GM18498 (cell line): ENCODE measurements around the gene LEAP2.

Experiments used
- ATAC-seq: cut with Tn5 transposase; IDR thresholded peaks from one replicate; pipeline ENCODE4 v1.9.1; 2021; ENCODE audit warnings: mild to moderate bottlenecking, moderate library complexity; ENCODE audit not compliant: unreplicated experiment

Gene LEAP2, protein sequence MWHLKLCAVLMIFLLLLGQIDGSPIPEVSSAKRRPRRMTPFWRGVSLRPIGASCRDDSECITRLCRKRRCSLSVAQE

DNA sequence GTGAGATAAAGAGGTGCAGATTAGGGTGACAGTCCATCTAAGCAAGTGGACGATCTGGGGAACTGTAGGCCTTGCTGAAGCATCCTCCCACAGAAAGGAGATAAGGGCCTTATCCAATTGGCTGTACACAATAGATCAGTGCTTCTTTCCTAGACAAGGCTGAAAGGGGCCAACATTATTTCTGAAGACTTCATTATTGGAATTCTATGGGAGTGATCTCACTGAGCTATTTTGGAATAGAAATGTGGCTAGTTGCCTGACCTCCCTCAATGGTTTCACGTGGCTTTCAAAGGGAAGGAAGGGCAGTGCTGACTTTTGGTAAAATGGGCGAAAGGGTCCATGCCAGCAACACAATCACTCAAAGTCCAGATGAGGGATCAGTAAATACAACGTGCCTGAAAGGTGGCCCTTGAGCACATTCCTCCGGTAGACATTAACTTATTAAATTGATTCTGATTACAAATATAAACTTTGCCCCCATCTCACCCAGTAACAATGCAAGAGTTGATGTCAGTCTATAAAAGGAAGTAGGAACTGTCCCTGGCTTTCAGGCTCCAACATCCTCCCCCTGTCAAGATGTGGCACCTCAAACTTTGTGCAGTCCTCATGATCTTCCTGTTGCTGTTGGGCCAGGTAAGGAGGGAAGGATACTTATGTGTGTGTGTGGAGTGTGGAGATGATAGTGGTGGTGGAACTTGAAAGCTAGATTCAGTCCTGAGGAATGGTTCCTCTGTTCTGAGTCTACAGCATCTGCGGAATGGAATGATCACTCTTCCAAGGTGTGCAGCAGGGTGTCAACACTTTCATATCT, at the start of gene LEAP2:
Gene LEAP2, plus strand, starts transcription at position 550 of the 811 bp plus-strand sequence. Its CDS starts 27 bp downstream, at position 577.
- ATAC-seq, result no peak

DNA sequence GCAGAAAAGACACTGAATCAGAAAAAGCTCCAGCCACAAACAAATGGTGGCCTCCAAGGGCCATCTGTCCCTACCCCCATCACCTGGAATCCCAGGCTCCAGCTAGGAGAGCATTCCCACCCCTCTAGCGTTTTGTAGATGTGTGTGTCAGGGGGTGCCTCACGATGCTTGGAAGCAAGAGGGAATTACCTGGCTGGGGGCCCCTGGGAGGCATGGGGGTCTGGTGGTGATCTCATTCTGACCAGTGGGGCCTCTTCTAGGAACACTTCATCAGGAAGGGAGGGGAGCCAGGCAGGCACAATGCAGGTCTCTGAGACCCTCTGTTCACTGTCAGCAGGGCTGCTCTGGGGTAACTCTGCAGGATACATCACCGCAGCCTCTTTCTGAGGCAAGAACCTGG, 49.0 kb upstream of the LEAP2 start:
- ATAC-seq, result no peak

DNA sequence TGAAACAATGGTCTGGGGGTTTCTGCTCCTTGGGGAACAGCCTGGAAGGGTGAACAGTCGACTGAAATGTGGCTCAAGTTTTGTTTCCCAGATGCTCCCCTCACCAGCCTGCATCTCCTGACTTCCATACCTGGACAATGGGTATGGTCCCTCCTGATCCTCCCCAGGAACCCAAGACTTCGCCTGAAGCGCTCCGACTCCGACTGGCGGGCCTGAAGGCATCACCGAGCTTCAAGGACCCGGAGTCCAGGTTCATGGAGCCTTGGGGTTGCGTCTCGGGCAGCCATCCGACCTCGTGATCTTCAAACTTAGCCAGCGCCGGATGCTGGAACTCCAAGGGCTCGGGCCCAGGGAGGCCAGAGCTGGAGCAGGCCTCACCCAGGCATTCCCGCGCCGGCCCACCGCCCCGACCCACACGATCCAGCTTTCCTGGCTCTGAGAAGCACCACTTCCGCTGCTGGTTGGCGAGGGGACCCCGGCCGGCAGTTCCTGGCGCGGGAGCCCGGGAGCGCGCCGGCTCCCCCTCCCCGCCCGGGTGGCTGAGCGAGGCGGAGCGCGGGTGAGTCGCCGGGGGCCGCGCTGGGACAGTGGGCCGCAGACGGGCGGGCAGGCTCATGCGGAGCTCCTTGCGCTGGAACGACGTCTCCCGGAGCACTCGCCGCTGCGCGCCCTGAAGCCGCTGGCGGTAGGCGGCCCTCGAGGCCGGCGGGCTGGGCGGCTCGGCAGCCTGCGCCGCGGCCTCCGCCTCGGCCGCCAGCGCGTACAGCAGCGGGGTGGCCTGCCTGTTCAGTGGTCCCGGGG, 48.2 kb upstream of the LEAP2 start:
- ATAC-seq, result no peak

DNA sequence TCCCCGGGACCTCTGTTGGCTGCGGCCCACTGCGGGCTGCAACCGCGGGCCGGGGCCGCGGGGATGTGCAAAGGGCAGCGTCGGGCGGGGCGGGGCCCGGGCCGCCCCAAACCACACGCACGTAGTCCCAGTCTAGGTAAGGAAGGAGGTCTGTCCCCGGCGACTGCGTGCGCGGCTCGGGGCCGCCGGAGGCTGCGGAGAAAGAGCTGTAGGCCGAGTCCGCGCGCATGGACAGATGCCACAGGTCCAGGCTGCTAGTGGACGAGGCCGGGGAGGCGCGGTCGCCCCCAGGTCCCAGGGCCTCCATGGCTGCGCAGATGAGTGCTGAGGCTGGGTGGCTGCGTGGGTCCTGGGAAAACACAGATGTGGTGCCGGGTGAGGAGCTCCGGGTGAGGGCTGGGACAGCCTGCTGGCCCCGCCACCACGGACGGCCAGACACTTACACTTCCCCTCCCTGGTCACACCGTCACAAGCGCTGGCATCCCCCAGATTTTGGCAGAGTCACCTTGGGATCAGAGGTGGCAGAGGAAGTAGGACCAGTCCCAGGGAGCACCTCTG, 47.6 kb upstream of the LEAP2 start:
- no peak for ATAC-seq

DNA sequence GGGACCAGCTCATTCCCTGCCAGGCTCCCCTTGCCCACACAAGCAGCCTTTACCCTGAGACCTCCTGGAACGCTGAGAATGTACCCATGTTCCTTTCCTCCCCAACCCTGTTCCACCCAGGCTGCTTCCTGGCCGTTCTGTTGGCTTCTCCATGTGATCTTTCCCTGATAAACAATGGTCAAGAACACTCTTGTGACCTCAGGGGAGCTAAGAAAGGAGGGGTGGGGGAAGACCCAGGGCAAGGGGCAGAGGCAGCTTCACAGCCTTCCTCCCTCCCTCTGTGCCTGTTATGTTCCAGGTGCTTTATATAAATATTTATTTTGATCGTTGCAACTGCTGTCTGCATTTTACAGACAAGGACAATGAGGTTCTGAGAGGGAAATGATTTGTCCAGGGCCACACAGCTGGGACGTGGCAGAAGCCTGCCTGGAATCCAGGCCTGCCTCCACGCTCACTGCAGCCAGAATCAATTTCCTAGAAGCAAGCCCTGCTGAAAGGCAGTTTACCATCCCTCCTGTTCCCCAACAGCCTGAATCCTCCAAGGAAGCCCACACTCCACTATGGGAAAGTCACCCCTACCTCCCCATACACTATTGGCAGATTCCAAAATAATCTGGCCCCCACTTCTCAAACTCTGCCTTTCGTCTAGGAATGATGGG, 46.9 kb upstream of the LEAP2 start:
- no peak for ATAC-seq

DNA sequence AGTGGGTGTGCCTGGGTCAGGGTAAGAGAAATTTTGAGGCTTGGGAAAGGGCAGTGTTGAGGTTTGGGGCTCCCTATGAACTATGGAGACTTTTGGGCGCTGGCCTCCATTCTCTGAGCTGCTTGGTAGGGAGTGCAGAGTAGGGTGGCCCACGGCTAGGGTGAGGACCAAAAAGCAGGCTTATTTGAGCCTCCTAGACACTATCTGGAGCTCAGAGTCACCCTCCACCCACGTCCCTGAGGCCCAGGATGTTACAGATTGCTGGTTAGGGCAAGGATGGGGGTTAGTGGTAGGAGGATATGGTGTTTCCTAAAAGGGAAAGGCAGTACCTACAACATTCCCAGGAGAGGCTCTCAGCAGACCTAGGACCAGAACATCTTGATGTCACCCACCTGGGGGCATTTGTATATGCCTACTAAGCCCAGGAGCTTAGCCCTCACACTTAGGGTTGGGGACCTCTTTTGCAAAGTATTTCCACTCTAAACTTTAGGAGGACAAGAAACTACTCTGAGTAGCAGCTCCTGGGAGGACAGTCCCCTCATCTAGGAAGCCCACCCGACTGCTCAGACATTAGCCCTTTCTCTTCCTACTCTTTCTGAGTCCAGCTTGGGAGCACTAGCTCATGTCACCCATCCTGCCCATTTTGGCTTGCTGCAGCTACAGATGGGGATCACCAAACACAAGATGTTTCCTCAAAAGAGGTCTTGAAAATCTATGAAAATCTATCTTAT, 45.4 kb upstream of the LEAP2 start:
- no peak for ATAC-seq

DNA sequence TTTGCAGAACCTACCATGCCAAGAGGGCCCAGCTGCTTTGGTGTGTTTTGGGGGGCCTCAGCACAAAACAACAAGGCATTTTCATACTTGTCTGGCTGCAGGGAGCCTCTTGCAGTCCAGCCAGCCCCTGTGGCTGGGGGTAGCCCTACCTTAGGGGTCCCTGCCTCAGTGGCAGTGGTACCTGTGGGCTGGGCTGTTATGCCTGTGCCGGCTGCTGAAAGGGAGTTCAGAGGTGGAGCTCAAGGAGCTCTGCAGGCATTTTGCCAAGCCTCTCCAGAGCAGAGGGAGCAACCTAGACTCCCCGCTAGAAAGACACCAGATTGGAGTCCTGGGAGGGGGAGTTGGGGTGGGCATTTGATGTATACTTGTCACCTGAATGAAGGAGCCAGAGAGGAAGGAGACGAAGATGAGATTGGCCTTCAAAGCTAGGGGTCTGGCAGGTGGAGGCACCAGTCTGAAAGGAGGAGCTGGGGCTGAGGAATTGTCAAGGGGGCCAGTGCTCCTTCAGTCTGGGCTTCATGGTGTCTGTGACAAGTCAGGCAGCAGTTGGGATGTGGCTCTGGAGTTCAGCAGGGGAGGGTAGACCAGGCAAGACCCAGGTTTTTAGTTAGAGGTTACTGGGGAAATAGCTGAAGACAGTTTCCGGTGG, 44.5 kb upstream of the LEAP2 start:
- ATAC-seq, result no peak

DNA sequence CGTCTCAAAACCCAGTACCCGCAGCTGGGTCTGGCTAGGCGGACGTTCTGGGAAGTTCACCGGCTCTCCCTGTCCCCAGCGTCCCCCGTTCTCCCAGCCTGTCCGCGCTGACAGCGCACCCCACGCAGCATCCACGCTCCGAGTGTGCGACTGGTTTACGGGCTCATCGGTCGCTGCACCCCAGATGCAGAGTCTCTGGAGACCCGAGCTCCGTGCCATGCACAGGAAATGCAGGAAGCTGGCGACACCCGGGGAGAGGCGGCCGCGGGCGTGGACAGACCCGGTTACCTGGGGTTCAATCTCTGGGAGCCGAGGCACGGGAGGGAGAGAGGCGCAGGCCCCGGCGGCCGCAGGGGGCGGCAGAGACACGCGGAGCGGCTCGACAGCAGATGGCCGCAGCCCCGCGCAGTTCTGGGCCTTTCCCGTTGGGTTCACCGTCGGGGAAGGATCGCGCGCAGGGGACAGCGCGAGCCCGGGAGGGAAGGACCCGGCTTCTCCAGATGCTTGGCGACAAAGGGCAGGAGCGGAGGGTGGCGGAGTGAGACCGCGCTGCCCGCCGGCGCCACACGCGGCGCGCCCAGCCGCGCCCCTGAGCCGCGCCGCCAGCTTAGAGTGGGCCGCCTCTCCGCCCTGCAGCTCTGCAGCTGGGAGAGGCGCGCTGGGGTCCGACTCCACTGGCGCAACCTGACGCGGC, 43.6 kb upstream of the LEAP2 start:
- peak; percentile 80 for ATAC-seq

DNA sequence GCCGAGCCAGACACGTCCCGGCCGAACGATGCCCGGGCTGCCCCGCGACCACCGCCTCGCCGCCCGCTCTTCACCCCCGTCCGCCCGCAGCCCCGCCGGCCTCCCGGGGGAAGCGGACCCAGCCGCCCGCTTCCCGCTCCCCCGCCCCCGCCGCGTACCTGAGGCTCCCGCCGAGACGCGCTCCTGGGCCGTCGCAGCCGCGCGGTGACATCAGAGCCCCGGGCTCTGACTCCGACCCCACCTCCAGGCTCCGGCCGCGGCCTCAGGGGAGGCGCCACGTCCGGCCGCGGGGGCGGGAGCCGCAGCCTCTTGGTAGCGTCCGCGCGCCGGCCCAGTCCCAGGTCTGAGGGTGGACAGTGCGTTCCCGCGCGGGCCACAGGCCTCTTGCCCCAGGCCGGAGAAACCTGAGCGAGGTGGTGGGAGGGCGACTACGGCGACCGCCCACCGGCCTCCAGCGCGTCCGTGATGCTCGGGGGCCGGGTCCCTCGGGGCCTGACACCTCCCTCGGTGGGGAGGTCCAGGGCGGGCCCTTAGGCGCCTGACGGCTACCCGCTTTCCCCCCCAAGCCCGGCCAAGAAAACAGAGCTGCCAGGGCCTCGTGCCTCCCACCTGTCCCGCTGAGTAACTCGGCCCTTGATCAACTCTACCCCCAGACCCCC, 42.9 kb upstream of the LEAP2 start, which contains the start of gene SHROOM1:
Gene SHROOM1, minus strand, starts transcription at position 212 of the 659 bp plus-strand sequence. CDS start 4,507 bp downstream, outside the sequence.
- peak; percentile 68 for ATAC-seq

DNA sequence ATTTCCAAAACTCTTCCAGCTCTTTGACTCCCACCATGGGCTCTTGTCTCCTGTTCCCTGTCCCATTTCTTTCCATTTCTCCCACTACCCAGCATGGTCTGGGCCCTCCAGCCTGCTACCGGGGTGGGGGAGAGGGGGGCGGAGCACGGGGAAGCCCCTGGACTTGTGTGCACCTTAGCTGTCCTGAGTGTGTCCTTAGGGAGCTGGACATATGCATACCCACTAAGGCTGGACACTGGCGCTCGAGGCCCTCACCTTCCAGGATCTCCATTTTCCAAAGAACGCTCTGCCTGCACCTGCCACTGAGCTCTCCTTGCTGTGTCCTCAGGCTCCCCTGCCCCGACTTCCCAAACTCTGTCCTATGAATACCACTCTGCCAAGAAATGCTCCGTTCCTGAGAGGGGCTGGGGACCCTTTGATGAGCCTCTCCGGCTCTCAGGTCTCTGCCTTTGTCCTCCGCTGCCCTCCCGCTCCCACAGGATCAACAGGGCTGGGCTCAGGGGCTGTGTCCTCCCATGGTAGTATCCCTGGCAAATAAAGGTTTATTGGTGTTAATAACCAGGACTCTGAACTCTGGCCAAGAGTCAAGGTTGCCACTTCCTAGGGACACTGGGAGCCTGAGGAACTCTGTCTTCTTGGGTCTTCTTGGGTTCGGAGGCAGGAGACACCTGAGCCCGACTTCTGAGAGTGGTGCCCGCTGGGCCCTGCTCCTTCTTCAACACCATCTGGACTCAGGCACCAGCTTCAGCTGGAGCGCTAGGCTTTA, 42.2 kb upstream of the LEAP2 start:
- ATAC-seq, result no peak

DNA sequence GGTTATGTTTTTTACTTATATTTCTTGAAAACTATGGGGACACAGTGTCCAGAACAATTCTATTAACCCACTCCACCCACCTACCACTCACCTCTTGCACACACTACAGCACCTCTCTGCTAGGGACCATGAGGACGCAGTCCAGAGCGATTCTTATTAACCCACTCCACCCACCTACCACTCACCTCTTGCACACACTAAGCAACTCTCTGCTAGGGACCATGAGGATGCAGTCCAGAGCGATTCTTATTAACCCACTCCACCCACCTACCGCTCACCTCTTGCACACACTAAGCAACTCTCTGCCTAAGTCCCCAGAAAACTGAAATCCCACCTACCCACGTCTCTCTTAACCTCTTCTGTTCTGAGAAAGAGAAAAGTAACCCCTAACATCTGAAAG, 40.9 kb upstream of the LEAP2 start:
- no peak for ATAC-seq

DNA sequence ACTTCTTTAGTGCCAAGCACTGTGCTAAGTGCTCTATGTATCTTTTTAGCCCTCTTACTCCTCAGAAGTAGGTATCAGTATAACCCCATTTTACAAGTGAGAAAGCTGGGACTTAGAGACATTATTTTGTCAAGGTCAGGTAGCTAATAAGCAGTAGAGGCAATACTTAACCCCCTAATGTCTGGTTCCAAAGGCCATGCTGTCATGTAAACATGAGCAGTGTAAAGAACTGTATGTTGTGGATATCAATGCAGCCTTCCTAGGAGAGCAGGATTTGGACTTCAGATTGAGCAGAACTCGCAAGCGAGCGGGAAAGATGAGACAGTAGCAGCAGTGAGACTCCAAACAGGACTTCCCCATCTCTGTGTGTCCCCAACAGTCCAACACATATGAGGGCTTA, 39.4 kb upstream of the LEAP2 start:
- ATAC-seq, result no peak

DNA sequence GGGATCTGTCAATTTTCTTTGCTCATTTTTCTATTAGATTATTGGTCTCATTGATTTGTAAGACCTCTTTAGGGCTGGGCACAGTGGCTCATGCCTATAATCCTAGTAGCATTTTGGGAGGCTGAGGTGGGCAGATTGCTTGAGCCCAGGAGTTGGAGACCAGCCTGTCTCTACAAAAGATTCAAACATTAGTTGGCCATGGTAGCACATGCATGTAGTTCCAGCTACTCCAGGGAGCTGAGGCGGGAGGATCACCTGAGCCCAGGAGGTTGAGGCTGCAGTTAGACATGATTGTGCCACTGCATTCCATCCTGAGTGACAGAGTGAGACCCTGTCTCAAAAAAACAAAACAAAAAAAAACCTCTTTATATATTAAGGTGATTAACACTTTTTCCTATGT, 36.6 kb upstream of the LEAP2 start:
- no peak for ATAC-seq

DNA sequence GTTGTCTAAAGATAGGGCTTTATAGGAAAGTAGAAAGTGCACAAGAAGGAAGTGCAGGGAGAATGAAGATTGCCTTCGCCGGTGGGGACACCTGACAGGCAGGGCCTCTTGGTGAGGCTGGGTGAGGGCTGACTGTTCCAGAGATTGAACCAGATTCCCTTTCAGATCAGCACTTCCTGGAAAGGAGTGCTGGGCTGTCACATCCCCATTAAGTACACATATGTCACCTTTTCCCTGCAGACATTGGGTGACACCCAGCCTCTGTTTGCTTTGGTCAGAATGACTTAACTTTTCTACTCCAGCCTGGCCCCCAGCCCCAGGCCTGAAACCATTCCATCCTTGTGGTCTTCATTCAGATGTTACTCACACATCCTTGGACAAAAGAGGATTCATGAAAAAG, 35.6 kb upstream of the LEAP2 start:
- no peak for ATAC-seq

DNA sequence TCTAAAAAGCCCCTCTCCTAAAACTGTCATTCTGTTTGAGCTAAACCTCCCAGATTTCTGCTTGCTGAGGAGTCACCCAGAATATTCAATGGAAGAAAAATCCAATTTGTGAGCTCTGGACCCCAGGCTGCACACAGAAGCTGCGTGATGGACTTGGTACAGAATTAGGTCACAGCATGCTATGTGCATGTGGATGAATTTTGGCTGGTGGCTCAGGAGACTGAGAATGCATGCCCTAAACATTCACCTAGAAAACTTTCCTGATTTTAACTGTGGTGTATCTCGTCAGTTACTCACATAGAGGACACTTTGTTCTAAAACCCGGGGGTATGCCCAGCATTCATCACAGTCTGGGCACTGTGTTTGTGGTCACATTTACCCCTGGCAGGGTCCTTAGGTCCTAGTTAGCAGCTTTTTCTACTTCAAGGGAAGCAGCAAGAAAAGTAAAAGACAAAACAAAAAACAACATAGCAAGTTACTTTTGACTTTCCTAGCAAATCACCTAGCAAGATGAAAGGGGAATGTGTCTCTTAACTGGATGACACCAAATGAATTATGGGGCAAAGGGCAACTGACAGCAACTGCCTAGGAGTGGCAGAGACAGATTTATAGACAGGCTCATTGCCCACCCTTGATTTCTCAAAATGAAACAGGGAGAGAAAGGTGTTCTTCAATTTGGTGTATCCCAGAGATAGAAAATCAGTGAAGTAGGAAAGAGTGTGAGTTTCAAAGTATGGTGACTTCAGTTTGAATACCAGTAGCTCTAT, 34.8 kb upstream of the LEAP2 start:
- no peak for ATAC-seq

DNA sequence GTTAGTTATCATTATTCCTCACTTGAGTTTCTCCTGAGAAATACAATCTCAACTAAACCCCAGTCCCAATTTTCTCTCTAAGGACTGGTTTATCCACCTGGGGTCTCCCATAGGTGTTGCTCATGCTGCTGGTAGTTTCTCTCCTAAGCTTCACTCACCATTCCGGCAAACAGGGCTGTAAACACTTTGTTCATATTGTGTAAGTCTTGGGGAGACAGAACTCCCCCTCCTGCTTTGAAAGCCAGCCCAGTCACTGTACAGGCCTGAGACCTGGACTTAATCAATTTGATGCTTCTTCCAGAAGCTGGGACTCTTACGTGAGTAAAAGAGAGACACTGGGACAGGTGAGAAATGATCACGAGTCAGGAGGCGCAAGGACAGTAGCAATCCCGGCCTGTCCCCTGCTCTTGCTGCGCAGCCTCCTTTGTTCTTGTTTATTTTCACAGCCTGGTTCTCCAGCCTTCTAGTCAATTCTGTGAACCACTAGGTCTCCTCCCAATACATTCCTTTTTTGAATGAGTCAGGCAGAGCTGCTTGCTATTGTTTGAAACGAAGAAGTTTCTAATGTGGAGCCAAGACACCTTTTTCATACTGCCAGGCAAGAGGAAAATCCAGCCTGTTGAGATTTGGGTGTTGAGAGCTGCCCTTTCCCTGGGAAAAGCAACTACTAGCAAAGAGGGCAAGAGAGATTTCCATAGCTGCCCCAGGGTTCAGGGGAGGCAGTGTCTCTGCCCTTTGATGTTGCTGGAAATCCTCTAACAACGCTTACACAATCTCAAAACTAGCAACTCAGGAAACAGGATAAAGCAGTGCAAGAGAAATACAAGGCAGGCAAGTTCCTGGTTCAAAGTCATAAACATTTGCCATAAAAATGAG, 33.8 kb upstream of the LEAP2 start:
- ATAC-seq, result no peak
